ENCODE results near the gene PET100.
A peak's percentile ranks its signal among the peaks of the same experiment; 100 is the strongest.

PET100 gene

DNA sequence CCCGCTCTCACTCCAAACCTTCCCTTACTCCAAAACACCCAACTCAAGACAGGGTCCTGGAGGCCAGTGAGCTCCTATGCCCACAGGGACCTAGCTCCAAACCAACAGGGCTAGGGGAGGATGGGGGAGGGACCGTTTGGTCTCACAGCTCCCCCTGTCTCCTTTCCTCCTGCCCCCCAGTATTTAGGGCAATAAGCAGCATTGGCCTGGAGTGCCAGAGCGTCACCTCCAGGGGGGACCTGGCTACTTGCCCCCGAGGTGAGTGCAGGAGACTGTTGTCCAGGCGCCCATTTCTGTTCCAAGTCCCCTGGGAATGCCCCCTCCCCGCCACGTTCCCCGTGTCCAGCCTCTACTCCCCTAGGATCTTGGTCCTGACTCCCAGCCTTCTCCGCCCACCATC lies 40.0 kb downstream of the PET100 start:
- peak overlapping the region; percentile 29; the same call in 1 of the 2 replicates for H3K4me3 ChIP-seq (replicated peaks; ENCODE audit: insufficient read depth, low read length)
- H3K27me3 ChIP-seq (ENCODE audit: insufficient read depth, poor library complexity, severe bottlenecking) = no peaks in the 10 kb centered on the region
- peak overlapping the region; percentile 83 for H3K27ac ChIP-seq (replicated peaks)
- TF ChIP-seq, protein P1, sequence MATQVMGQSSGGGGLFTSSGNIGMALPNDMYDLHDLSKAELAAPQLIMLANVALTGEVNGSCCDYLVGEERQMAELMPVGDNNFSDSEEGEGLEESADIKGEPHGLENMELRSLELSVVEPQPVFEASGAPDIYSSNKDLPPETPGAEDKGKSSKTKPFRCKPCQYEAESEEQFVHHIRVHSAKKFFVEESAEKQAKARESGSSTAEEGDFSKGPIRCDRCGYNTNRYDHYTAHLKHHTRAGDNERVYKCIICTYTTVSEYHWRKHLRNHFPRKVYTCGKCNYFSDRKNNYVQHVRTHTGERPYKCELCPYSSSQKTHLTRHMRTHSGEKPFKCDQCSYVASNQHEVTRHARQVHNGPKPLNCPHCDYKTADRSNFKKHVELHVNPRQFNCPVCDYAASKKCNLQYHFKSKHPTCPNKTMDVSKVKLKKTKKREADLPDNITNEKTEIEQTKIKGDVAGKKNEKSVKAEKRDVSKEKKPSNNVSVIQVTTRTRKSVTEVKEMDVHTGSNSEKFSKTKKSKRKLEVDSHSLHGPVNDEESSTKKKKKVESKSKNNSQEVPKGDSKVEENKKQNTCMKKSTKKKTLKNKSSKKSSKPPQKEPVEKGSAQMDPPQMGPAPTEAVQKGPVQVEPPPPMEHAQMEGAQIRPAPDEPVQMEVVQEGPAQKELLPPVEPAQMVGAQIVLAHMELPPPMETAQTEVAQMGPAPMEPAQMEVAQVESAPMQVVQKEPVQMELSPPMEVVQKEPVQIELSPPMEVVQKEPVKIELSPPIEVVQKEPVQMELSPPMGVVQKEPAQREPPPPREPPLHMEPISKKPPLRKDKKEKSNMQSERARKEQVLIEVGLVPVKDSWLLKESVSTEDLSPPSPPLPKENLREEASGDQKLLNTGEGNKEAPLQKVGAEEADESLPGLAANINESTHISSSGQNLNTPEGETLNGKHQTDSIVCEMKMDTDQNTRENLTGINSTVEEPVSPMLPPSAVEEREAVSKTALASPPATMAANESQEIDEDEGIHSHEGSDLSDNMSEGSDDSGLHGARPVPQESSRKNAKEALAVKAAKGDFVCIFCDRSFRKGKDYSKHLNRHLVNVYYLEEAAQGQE (IDR thresholded peaks at IDR 0.05; ENCODE audit: insufficient replicate concordance, low read depth) = no peak
- TF ChIP-seq SPI1 (IDR thresholded peaks at IDR 0.05; ENCODE audit: borderline replicate concordance, low read depth) (no peak), GABPA (IDR thresholded peaks at IDR 0.05; ENCODE audit: low read depth) (no peak), POLR2AphosphoS5 (IDR thresholded peaks at IDR 0.05; ENCODE audit: low read depth) (no peak)
- TF ChIP-seq, protein P2, sequence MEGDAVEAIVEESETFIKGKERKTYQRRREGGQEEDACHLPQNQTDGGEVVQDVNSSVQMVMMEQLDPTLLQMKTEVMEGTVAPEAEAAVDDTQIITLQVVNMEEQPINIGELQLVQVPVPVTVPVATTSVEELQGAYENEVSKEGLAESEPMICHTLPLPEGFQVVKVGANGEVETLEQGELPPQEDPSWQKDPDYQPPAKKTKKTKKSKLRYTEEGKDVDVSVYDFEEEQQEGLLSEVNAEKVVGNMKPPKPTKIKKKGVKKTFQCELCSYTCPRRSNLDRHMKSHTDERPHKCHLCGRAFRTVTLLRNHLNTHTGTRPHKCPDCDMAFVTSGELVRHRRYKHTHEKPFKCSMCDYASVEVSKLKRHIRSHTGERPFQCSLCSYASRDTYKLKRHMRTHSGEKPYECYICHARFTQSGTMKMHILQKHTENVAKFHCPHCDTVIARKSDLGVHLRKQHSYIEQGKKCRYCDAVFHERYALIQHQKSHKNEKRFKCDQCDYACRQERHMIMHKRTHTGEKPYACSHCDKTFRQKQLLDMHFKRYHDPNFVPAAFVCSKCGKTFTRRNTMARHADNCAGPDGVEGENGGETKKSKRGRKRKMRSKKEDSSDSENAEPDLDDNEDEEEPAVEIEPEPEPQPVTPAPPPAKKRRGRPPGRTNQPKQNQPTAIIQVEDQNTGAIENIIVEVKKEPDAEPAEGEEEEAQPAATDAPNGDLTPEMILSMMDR (IDR thresholded peaks at IDR 0.05; ENCODE audit: insufficient read depth, low read length) = no peak
- DNase-seq (ENCODE audit: low read depth in 1 of 2, low spot score in 1 of 2) = no peak

DNA sequence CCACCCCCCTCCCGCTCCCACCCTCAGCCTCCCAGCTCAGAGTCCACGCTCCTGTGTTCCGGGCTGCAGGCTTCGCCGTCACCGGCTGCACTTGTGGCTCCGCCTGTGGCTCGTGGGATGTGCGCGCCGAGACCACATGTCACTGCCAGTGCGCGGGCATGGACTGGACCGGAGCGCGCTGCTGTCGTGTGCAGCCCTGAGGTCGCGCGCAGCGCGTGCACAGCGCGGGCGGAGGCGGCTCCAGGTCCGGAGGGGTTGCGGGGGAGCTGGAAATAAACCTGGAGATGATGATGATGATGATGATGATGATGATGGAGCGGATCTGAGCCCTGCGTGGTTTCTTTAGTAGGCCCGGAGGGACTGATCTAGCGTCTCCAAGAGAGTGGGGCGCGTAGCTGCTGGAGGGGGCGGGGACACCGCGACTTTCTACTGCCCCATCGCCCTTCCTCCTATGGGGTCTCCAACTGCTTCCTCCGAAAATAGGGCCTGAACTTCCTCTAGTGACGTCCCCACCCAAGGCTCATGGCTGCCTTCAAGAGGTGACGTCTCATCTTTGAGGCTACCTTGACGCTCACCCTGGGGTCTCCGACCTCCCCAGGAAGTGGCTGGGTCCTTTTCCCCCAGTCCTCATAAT lies 40.7 kb downstream of the PET100 start:
- DNase-seq (ENCODE audit: low read depth in 1 of 2, low spot score in 1 of 2) = peak in 1 of 2 experiments; percentile 41
- Histone ChIP-seq H3K27me3 (ENCODE audit: insufficient read depth, poor library complexity, severe bottlenecking) (no peaks in the 10 kb centered on the region), H3K27ac (replicated peaks) (0 out of 2 replicates have a peak overlapping the region, but pooled peaks have one; percentile 21), H3K4me3 (replicated peaks; ENCODE audit: insufficient read depth, low read length) (no peak overlapping the region)
- TF ChIP-seq, protein P1 (IDR thresholded peaks at IDR 0.05; ENCODE audit: insufficient replicate concordance, low read depth) = no peak
- no peak for TF ChIP-seq GABPA (IDR thresholded peaks at IDR 0.05; ENCODE audit: low read depth)
- TF ChIP-seq, protein P2 (IDR thresholded peaks at IDR 0.05; ENCODE audit: insufficient read depth, low read length) = no peak
- no peak for TF ChIP-seq POLR2AphosphoS5 (IDR thresholded peaks at IDR 0.05; ENCODE audit: low read depth)
- TF ChIP-seq SPI1 (IDR thresholded peaks at IDR 0.05; ENCODE audit: borderline replicate concordance, low read depth) = no peak

DNA sequence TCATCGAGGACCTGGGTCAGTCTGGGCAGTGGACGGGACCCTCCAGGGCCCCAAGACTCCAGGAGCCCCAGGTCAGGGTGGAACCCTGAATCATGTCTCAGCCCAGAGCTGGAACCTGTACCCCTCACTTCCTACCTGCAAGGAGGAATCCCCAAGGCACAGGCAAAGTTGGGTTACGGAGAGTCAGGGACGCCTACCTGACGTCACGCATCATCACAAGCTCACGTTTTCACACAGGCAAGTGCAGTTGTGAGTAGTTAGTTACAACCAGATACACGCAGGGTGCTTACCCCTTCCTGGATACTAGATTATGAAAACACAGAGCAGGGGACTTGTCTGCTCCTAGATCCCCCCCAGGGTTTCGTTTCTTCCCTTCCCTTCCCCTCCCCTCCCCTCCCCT lies 41.2 kb downstream of the PET100 start:
- no peak for DNase-seq (ENCODE audit: low read depth in 1 of 2, low spot score in 1 of 2)
- 0 out of 2 replicates have a peak overlapping the region, but pooled peaks have one; percentile 21 for H3K27ac ChIP-seq (replicated peaks)
- TF ChIP-seq, protein P1 (IDR thresholded peaks at IDR 0.05; ENCODE audit: insufficient replicate concordance, low read depth) = no peak
- no peak for TF ChIP-seq GABPA (IDR thresholded peaks at IDR 0.05; ENCODE audit: low read depth)
- no peak overlapping the region for H3K4me3 ChIP-seq (replicated peaks; ENCODE audit: insufficient read depth, low read length)
- H3K27me3 ChIP-seq (ENCODE audit: insufficient read depth, poor library complexity, severe bottlenecking) = no peaks in the 10 kb centered on the region
